Nephron progenitor cell (in vitro differentiated cells): ENCODE results near the gene FDPS.

Source experiments
- DNase-seq: peaks from one replicate; pipeline ENCODE4 v3.0.0; 2021
- H3K27ac Mint-ChIP-seq: 2 replicates; pipeline ENCODE4 v1.8.0; 2021; ENCODE audit warnings: mild to moderate bottlenecking, moderate library complexity, mixed read lengths
- H3K27me3 Mint-ChIP-seq: 2 replicates; pipeline ENCODE4 v1.8.0; 2021; ENCODE audit warnings: mild to moderate bottlenecking, low read depth, mixed read lengths; ENCODE audit not compliant: poor library complexity
- H3K36me3 Mint-ChIP-seq: 2 replicates; pipeline ENCODE4 v1.8.0; 2021; ENCODE audit warnings: low read depth, mixed read lengths
- H3K4me1 Mint-ChIP-seq: 2 replicates; pipeline ENCODE4 v1.8.0; 2021; ENCODE audit warnings: mixed read lengths
- H3K4me3 Mint-ChIP-seq: 2 replicates; pipeline ENCODE4 v1.8.0; 2021; ENCODE audit warnings: mild to moderate bottlenecking, moderate library complexity, mixed read lengths
- H3K9me3 Mint-ChIP-seq: 2 replicates; pipeline ENCODE4 v1.8.0; 2021; ENCODE audit warnings: mild to moderate bottlenecking, moderate library complexity, mixed read lengths
- TF ChIP-seq, protein P1 (sequence below): fragments of 200-600 bp; sonication (generic); IDR thresholded peaks from 2 replicates; pipeline ENCODE4 v1.5.0; 2021; ENCODE audit warnings: antibody characterized with exemption

FDPS gene

DNA sequence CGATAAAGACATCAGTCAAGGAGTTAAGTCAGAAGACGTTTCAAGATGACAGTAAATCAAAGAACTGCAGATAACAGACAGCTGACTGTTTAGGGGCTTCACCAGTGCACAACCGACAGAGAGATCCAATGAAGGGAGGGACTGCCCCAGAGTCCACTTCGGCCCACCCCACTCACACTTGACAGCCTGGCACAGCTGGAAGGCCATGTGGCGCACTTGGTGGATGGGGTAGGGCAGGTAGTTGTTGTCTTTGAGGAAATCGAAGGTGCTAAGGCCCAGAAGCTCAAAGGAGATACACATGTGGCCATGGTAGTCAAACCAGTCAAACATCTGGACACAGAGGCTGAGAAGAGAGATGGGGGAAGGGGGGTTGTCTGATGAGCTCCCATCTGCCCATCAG lies 42.1 kb upstream of the FDPS start:
- TF ChIP-seq, protein P1, sequence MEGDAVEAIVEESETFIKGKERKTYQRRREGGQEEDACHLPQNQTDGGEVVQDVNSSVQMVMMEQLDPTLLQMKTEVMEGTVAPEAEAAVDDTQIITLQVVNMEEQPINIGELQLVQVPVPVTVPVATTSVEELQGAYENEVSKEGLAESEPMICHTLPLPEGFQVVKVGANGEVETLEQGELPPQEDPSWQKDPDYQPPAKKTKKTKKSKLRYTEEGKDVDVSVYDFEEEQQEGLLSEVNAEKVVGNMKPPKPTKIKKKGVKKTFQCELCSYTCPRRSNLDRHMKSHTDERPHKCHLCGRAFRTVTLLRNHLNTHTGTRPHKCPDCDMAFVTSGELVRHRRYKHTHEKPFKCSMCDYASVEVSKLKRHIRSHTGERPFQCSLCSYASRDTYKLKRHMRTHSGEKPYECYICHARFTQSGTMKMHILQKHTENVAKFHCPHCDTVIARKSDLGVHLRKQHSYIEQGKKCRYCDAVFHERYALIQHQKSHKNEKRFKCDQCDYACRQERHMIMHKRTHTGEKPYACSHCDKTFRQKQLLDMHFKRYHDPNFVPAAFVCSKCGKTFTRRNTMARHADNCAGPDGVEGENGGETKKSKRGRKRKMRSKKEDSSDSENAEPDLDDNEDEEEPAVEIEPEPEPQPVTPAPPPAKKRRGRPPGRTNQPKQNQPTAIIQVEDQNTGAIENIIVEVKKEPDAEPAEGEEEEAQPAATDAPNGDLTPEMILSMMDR, result no peak
- no peak for DNase-seq
- Mint-ChIP-seq H3K36me3 (peaks cover 87% of the 10 kb centered on the region), H3K27me3 (no peaks in the 10 kb centered on the region), H3K27ac (no peak overlapping the region), H3K4me3 (no peak overlapping the region), H3K9me3 (no peaks in the 10 kb centered on the region), H3K4me1 (peaks cover 23% of the 10 kb centered on the region)

- Mint-ChIP-seq H3K4me3 (no peak overlapping the region), H3K4me1 (peaks cover 23% of the 10 kb centered on the region), H3K36me3 (peaks cover 91% of the 10 kb centered on the region), H3K27ac (no peak overlapping the region), H3K9me3 (no peaks in the 10 kb centered on the region), H3K27me3 (peaks cover 2% of the 10 kb centered on the region)
- TF ChIP-seq, protein P1, result no peak
- no peak for DNase-seq
Observed at GRCh38 chr1:155267373-155267772, 41.3 kb upstream of the FDPS start.

DNA sequence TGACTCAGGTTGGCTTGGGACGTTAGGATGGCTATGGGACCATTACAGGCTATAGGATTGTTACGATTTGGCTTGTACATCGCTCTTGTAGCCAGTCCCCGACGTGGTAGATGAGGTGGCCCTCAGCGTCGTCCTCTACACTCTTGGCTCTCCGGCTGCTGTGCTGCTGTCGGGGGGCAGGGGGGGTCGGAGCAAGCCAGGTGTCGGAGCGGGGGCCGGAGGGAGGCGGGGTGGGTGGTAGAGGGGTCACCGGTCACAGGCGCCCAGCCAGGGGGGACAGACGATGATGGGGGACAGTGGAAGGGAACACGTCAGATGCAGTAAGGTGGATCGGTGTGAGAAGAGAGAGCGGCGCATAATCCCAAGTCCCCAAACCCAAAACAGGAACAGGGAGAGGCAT lies 40.0 kb upstream of the FDPS start:
- Mint-ChIP-seq H3K4me3 (no peak overlapping the region), H3K27me3 (peaks cover 2% of the 10 kb centered on the region), H3K4me1 (peaks cover 27% of the 10 kb centered on the region), H3K9me3 (no peaks in the 10 kb centered on the region), H3K36me3 (peaks cover 85% of the 10 kb centered on the region), H3K27ac (no peak overlapping the region)
- no peak for DNase-seq
- TF ChIP-seq, protein P1, result no peak

DNA sequence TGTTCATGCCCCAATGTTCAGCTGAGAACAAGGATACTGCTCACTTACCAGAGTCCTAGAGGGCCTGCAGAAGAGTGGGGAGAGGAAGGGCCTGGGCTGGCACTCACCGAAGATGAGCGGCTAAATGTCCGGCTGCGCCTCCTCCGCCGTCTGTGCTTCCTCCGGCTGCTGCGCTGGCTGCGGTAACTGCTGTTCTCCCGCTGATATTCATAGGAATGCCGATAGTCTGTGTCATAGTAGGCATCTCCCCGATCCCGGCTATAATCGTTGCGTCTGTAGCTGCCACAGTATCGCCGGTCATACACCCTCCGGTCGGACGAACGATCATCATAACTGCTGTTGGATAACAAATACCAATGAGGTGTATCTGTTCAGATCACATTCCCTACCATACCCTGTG lies 39.3 kb upstream of the FDPS start:
- Mint-ChIP-seq H3K4me1 (peaks cover 31% of the 10 kb centered on the region), H3K9me3 (no peaks in the 10 kb centered on the region), H3K36me3 (peaks cover 78% of the 10 kb centered on the region), H3K27me3 (peaks cover 2% of the 10 kb centered on the region), H3K27ac (peak overlapping the region; percentile 36), H3K4me3 (no peak overlapping the region)
- TF ChIP-seq, protein P1, result no peak
- DNase-seq, result no peak

DNA sequence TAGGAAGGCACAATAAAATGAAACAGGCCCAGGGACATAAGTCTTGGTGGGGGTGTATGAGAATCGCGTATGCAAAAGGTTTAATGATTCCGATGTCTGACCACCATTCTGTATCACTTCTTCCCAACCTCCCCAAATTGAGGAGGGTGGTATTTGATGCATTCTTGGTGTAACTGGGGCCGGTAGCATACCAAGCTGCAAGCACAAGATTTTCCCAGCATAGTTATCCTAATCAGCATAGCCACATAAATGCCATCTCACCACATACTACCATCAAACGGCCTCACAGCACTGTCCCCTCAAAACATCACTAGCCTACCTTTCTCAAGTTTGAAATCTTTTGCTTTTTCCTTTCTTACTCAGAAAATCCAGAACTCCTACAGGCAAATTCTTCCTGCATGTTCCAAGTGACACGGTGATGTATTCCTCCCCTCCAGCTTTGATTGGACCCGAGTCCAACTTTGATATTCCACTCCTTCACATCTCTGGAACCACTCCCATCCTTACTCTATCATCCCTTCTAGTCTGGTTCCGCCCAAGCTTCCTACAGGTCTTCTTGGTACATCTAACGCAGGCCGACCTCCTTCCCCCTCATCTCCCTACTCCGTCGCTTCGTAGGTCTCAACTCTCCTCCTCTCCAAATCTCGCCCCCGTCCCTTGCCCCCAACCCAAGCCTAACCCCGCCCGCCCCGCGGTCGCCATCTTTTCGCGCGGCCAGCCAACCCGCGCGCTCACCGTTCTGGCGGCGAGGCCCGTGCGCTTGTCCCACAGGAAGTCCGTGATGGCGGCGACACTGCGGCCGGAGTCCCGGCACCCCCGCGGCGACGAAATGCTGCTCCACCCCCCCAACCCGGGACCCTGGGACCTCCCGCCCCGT lies 36.0 kb upstream of the FDPS start:
- TF ChIP-seq, protein P1, result no peak
- Mint-ChIP-seq H3K36me3 (peaks cover 47% of the 10 kb centered on the region), H3K4me3 (peak overlapping the region; percentile 97), H3K27ac (peak overlapping the region; percentile 87), H3K27me3 (peaks cover 6% of the 10 kb centered on the region), H3K4me1 (peaks cover 41% of the 10 kb centered on the region), H3K9me3 (no peaks in the 10 kb centered on the region)
- no peak for DNase-seq
